ENCODE measurements around the gene UGT1A3.

UGT1A3 gene

DNA sequence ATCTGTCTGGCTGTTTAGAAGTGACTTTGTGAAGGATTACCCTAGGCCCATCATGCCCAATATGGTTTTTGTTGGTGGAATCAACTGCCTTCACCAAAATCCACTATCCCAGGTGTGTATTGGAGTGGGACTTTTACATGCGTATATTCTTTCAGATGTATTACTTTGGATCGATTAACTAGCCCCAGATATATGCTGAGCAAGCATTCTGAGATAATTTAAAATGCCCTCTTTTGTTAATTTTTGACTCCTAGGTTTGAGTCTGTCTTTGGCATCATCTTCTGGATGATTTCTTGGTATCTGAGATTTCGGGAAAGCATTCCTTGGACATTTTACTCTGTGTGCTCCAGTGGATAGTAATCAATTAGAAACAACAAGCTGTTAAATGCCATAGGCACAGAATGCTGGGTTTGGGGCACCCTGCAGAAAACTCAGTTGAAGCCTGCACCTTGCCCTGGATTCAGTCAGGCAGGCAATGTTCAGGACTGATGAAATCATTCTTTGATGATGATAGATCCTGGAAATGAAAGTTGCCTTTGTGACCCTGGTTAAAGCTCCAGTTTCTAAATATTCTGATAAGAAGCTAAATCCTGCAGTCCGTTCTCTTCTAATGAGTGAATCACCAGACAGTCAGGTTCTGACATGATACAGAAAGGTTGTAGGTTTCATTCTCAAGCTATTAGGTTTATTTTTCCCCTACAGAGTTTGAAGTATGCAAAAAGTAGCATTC is 32.4 kb downstream of the UGT1A3 start:
- no peak for TF ChIP-seq GABPA (IDR thresholded peaks at IDR 0.05; ENCODE audit: low read depth)
- no peak for TF ChIP-seq POLR2AphosphoS5 (IDR thresholded peaks at IDR 0.05; ENCODE audit: low read depth)
- TF ChIP-seq, protein P1, sequence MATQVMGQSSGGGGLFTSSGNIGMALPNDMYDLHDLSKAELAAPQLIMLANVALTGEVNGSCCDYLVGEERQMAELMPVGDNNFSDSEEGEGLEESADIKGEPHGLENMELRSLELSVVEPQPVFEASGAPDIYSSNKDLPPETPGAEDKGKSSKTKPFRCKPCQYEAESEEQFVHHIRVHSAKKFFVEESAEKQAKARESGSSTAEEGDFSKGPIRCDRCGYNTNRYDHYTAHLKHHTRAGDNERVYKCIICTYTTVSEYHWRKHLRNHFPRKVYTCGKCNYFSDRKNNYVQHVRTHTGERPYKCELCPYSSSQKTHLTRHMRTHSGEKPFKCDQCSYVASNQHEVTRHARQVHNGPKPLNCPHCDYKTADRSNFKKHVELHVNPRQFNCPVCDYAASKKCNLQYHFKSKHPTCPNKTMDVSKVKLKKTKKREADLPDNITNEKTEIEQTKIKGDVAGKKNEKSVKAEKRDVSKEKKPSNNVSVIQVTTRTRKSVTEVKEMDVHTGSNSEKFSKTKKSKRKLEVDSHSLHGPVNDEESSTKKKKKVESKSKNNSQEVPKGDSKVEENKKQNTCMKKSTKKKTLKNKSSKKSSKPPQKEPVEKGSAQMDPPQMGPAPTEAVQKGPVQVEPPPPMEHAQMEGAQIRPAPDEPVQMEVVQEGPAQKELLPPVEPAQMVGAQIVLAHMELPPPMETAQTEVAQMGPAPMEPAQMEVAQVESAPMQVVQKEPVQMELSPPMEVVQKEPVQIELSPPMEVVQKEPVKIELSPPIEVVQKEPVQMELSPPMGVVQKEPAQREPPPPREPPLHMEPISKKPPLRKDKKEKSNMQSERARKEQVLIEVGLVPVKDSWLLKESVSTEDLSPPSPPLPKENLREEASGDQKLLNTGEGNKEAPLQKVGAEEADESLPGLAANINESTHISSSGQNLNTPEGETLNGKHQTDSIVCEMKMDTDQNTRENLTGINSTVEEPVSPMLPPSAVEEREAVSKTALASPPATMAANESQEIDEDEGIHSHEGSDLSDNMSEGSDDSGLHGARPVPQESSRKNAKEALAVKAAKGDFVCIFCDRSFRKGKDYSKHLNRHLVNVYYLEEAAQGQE (IDR thresholded peaks at IDR 0.05; ENCODE audit: insufficient replicate concordance, low read depth), result no peak
- DNase-seq (ENCODE audit: low read depth in 1 of 2, low spot score in 1 of 2), result no peak
- no peaks in the 10 kb centered on the region for H3K27me3 ChIP-seq (ENCODE audit: insufficient read depth, poor library complexity, severe bottlenecking)
- H3K4me3 ChIP-seq (replicated peaks; ENCODE audit: insufficient read depth, low read length), result no peak overlapping the region
- H3K27ac ChIP-seq (replicated peaks), result no peak overlapping the region

- no peak overlapping the region for H3K27ac ChIP-seq (replicated peaks)
- no peak for DNase-seq (ENCODE audit: low read depth in 1 of 2, low spot score in 1 of 2)
- no peak overlapping the region for H3K4me3 ChIP-seq (replicated peaks; ENCODE audit: insufficient read depth, low read length)
- TF ChIP-seq POLR2AphosphoS5 (IDR thresholded peaks at IDR 0.05; ENCODE audit: low read depth) (no peak), GABPA (IDR thresholded peaks at IDR 0.05; ENCODE audit: low read depth) (no peak), SPI1 (IDR thresholded peaks at IDR 0.05; ENCODE audit: borderline replicate concordance, low read depth) (no peak)
- TF ChIP-seq, protein P2, sequence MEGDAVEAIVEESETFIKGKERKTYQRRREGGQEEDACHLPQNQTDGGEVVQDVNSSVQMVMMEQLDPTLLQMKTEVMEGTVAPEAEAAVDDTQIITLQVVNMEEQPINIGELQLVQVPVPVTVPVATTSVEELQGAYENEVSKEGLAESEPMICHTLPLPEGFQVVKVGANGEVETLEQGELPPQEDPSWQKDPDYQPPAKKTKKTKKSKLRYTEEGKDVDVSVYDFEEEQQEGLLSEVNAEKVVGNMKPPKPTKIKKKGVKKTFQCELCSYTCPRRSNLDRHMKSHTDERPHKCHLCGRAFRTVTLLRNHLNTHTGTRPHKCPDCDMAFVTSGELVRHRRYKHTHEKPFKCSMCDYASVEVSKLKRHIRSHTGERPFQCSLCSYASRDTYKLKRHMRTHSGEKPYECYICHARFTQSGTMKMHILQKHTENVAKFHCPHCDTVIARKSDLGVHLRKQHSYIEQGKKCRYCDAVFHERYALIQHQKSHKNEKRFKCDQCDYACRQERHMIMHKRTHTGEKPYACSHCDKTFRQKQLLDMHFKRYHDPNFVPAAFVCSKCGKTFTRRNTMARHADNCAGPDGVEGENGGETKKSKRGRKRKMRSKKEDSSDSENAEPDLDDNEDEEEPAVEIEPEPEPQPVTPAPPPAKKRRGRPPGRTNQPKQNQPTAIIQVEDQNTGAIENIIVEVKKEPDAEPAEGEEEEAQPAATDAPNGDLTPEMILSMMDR (IDR thresholded peaks at IDR 0.05; ENCODE audit: insufficient read depth, low read length), result no peak
- TF ChIP-seq, protein P1 (IDR thresholded peaks at IDR 0.05; ENCODE audit: insufficient replicate concordance, low read depth), result no peak
- H3K27me3 ChIP-seq (ENCODE audit: insufficient read depth, poor library complexity, severe bottlenecking), result no peaks in the 10 kb centered on the region
These were observed 35.4 kb downstream of the UGT1A3 start for GRCh38 chr2:233764264-233764663.

GRCh38 chr2:233764761-233765160 is 35.9 kb downstream of the UGT1A3 start:
- Histone ChIP-seq H3K27me3 (ENCODE audit: insufficient read depth, poor library complexity, severe bottlenecking) (no peaks in the 10 kb centered on the region), H3K4me3 (replicated peaks; ENCODE audit: insufficient read depth, low read length) (no peak overlapping the region), H3K27ac (replicated peaks) (no peak overlapping the region)
- no peak for DNase-seq (ENCODE audit: low read depth in 1 of 2, low spot score in 1 of 2)
- TF ChIP-seq, protein P2 (IDR thresholded peaks at IDR 0.05; ENCODE audit: insufficient read depth, low read length), result no peak
- TF ChIP-seq SPI1 (IDR thresholded peaks at IDR 0.05; ENCODE audit: borderline replicate concordance, low read depth), result no peak

DNA sequence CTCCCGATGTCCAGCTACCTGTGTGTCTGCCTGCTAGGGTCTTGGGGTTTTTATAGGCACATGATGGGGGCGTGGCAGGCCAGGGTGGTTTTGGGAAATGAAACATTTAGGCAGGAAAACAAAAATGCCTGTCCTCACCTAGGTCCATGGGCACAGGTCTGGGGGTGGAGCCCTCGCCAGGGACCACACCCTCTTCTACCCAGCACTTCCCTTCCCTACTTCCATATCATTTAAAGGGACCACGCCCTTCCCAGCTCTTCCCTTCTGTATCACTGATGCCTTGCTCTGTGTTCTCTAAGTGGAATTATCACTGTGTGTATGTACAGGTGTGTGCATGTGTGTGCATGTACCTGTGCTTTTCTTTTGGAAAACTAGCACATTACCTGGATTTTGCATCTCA is 37.6 kb downstream of the UGT1A3 start:
- H3K4me3 ChIP-seq (replicated peaks; ENCODE audit: insufficient read depth, low read length), result no peak overlapping the region
- H3K27ac ChIP-seq (replicated peaks), result no peak overlapping the region
- H3K27me3 ChIP-seq (ENCODE audit: insufficient read depth, poor library complexity, severe bottlenecking), result no peaks in the 10 kb centered on the region
- TF ChIP-seq SPI1 (IDR thresholded peaks at IDR 0.05; ENCODE audit: borderline replicate concordance, low read depth) (no peak), GABPA (IDR thresholded peaks at IDR 0.05; ENCODE audit: low read depth) (no peak), POLR2AphosphoS5 (IDR thresholded peaks at IDR 0.05; ENCODE audit: low read depth) (no peak)
- TF ChIP-seq, protein P1 (IDR thresholded peaks at IDR 0.05; ENCODE audit: insufficient replicate concordance, low read depth), result no peak
- TF ChIP-seq, protein P2 (IDR thresholded peaks at IDR 0.05; ENCODE audit: insufficient read depth, low read length), result no peak
- DNase-seq (ENCODE audit: low read depth in 1 of 2, low spot score in 1 of 2), result no peak
